Measurements from ENCODE around the gene ARHGAP27.
"Not testable (repeated sequence)": the region's sequence is repeated elsewhere in the genome, so short reads cannot be mapped to it uniquely, and the experiment has no call there.

Gene ARHGAP27

GRCh38 chr17:45432405-45433158 lies at the start of gene ARHGAP27:
Gene ARHGAP27 (minus strand): TSS chr17:45432870. CDS start chr17:45430279, 2,591 bp downstream.
- no peak for FAIRE-seq
- DNase-seq (ENCODE audit: low spot score): no peak

GRCh38 chr17:45482317-45482716 lies 49.6 kb upstream of the ARHGAP27 start:
- FAIRE-seq; DNase-seq (ENCODE audit: low spot score): not testable (repeated sequence)

- FAIRE-seq; DNase-seq (ENCODE audit: low spot score): not testable (repeated sequence)
These were observed 42.8 kb upstream of the ARHGAP27 start for GRCh38 chr17:45475436-45475835.

GRCh38 chr17:45472249-45472648 lies 39.6 kb upstream of the ARHGAP27 start:
- not testable (repeated sequence) for DNase-seq (ENCODE audit: low spot score); FAIRE-seq

GRCh38 chr17:45469204-45469563 lies 36.5 kb upstream of the ARHGAP27 start:
- DNase-seq (ENCODE audit: low spot score); FAIRE-seq: not testable (repeated sequence)

- FAIRE-seq; DNase-seq (ENCODE audit: low spot score): not testable (repeated sequence)
These were observed 35.9 kb upstream of the ARHGAP27 start for GRCh38 chr17:45468293-45469203.

- DNase-seq (ENCODE audit: low spot score): not testable (repeated sequence)
- peak; percentile 56 for FAIRE-seq
These were observed 29.1 kb upstream of the ARHGAP27 start for GRCh38 chr17:45461524-45462327.

- DNase-seq (ENCODE audit: low spot score); FAIRE-seq: not testable (repeated sequence)
These were observed 27.8 kb upstream of the ARHGAP27 start for GRCh38 chr17:45460422-45460821.

- FAIRE-seq; DNase-seq (ENCODE audit: low spot score): not testable (repeated sequence)
These were observed 21.7 kb upstream of the ARHGAP27 start for GRCh38 chr17:45454341-45454740.

- not testable (repeated sequence) for DNase-seq (ENCODE audit: low spot score); FAIRE-seq
These were observed 21.1 kb upstream of the ARHGAP27 start for GRCh38 chr17:45453731-45454130.

- DNase-seq (ENCODE audit: low spot score); FAIRE-seq: not testable (repeated sequence)
These were observed 20.5 kb upstream of the ARHGAP27 start for GRCh38 chr17:45453225-45453534.

GRCh38 chr17:45452329-45453224 lies 19.9 kb upstream of the ARHGAP27 start:
- not testable (repeated sequence) for DNase-seq (ENCODE audit: low spot score); FAIRE-seq

GRCh38 chr17:45451660-45452059 lies 19.0 kb upstream of the ARHGAP27 start:
- FAIRE-seq; DNase-seq (ENCODE audit: low spot score): not testable (repeated sequence)

- no peak for DNase-seq (ENCODE audit: low spot score)
- FAIRE-seq: no peak
These were observed 18.5 kb upstream of the ARHGAP27 start for GRCh38 chr17:45451131-45451530.

- peak; percentile 35 for FAIRE-seq
- not testable (repeated sequence) for DNase-seq (ENCODE audit: low spot score)
These were observed 17.1 kb upstream of the ARHGAP27 start for GRCh38 chr17:45449708-45450329.

- not testable (repeated sequence) for DNase-seq (ENCODE audit: low spot score); FAIRE-seq
These were observed 16.6 kb upstream of the ARHGAP27 start for GRCh38 chr17:45449260-45449659.

- FAIRE-seq: peak; percentile 17
- DNase-seq (ENCODE audit: low spot score): not testable (repeated sequence)
These were observed 15.8 kb upstream of the ARHGAP27 start for GRCh38 chr17:45448483-45448882.

GRCh38 chr17:45448066-45448465 lies 15.4 kb upstream of the ARHGAP27 start:
- not testable (repeated sequence) for FAIRE-seq; DNase-seq (ENCODE audit: low spot score)

GRCh38 chr17:45447650-45448049 lies 15.0 kb upstream of the ARHGAP27 start:
- not testable (repeated sequence) for DNase-seq (ENCODE audit: low spot score); FAIRE-seq
